DMS153 treated with DMSO at 0.1 percent for 48 hours (cell line): ENCODE results near the gene RASAL3.
A peak's percentile ranks its signal among the peaks of the same experiment; 100 is the strongest.

Source experiments
- DNase-seq: peaks from one replicate; lab custom pipeline; 2025; ENCODE audit not compliant: unreplicated experiment; lab: John Stamatoyannopoulos, UW

RASAL3 gene

DNA sequence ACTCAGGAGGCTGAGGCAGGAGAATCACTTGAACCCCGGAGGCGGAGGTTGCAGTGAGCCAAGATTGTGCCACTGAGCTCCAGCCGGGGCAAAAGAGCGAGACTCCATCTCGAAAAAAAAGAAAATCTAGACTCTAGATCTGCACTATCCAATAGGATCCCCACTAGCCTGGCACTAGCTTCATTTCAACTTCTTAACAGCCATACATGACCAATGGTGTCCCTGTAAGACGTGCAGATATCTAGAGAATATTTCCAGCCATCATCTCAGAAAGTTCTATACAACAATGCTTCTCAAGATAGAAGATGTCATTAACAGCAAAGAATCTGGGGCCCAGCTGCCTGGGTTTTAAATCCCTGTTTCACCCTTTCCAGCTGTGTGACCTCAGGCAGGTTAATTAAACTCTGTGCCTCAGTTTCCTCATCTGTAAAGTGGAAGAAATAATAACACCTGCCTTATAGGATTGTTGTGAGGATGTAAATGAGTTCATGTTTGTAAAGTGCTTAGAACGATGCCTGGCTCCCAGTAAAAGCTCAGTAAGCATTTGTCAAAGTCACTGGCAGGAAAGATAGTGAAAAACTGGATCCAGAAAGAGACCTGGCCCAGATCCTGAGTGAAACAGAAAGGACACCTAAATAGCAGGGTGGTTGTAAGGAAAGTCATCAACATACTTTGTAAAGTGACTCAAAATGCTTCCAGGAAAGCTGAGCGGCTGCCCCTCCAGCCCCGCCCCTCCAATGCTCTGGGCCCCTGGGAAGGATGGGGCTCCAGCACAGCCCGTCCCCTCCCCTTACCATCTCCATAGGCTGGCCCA lies 28.1 kb downstream of the RASAL3 start:
- DNase-seq: no peak

DNA sequence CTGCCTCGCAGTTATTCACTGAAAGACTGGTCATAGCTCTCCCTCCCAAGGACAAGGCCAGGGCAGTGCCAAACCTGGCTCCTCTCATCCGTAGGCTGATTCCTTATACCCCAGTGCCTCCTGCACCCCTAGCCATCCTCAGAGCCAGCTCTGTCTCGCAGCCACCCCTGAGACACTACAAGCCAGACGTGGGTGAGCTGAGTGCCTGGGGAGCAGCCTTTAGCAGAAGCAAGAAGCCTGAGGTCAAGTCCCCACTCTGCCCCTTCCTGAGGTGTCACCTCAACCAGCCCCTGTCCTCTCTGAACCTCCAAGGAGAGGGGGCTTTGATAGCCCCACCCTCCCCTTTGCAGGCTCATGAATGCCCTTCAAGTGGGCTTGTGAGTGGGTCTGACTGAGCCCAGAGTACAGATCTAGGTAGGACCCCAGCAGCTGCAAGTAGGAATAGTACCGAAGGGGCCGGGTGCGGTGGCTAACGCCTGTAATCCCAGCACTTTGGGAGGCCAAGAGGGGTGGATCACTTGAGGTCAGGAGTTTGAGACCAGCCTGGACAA lies 30.8 kb downstream of the RASAL3 start:
- DNase-seq: no peak

DNA sequence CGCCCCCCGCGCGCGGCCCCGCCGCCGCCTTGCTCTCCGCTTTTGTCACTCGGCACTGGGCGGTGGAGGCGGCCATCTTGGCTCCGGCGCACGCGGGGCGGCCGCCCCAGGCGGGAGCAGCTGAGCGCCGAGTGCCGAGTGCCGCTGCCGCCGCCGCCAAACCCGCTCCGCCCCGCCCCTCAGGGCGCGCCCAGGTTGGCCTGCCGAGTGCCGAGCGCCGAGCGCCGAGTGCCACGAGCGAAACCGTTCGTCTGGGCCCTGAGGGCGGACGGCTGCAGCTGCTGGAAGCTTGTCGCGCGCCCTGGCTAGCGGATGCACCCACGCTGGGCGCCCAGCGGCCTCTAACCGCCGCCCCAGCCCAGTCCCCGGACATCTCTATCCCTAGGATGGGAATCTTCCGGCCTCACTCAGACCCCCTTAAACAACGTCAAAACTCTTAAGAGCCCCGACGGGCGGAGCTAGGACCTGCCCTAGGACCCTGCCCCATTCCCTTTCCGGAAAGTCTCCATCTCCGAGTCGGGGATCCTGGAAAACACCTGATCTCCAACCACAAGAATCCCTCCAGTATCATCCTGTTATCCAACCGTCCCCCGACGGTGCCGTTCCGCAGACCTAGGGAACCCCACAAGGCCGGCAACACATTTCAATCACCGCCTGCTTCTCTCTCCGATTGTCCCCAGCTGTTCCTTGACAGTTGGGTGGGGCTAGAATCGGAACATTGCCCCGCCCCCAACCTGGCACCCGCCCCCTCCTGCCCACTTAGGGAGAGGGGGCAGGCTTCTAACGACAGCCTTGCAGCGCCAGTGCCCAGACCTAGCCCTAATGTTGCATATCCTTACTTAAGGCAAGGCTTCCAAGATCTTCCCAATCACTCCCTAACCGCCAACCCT lies 31.5 kb downstream of the RASAL3 start:
- DNase-seq: peak; percentile 59

DNA sequence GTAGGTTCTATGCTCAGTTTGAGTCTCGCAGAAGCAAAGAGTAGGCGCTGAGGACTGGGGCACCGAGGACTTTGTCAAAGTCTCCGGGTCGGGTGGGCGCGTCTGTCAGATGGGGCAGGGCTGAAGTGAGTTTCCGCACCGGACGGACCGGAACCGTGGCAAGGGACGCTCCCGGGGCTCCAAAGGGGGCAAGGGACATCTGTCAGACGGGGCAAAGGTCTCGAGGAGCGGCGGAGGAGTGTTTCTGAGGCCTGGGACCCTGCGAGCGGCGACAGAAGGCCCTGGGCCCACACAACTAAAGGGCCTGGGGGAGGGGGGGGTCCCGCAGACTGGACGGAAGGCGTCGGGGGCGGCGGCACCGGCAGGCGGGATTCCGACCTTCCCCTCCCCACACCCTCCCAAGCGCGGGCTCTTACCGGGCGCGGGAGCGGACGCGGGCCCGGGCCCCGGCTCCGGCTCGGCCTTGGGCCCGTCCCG lies 32.3 kb downstream of the RASAL3 start:
- DNase-seq: no peak

DNA sequence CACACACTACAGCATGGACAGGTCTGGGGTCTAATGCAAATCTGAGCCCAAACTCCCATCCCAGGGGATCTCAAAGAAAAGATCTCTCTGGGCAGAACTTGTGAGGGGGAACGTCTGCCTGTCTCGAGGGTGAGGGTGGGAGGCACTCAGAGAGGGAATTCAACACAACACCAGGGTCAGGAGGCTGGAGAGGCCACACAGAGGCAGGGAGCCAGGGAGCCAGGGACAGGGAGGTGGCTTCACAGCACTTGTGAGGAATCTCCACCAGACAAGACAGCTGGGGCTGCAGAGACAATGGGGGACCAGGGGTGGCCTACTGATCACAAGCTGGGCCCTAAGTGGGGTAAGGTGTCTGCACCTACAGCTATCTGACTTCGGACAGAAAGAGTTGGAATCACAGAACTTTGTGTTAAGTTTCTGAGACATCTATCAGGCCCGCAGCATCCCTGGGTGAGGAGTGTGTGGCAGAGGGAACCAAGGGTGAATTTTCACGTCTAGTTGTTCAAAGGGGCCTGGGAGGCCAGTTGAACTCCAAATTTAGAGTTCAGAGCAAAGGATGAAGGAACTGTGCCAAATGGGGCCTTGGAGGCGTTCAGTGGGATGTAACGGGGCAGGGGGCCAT lies 32.8 kb downstream of the RASAL3 start:
- no peak for DNase-seq

DNA sequence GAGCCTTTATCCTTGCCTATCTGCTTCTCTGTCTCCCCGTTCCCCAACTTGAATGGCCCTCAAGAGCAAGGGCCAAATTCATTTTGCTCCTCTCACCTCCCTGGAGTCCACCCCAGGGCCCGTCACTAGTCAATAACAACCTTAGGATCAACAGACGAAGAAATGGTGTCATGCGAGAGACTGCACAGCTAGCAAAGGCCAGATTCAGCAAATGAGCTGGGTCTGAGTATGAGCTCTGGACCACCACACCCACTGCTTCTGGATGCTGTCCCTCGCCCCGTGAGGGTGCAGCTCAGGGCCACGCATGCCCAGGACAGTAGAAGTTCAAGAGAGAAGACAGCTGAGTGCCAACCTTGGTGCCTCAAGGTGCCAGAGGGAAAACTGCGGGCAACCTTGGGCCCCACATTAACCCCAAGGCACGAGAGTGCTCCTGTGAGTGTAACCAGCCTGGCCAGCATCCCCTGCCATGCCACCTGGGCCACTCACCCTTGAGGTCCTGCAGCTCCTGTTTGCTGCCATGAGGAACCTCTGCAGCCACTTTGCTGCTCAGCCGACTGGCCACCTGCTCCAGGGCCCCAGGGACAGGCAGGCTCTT lies 33.7 kb downstream of the RASAL3 start:
- no peak for DNase-seq

DNA sequence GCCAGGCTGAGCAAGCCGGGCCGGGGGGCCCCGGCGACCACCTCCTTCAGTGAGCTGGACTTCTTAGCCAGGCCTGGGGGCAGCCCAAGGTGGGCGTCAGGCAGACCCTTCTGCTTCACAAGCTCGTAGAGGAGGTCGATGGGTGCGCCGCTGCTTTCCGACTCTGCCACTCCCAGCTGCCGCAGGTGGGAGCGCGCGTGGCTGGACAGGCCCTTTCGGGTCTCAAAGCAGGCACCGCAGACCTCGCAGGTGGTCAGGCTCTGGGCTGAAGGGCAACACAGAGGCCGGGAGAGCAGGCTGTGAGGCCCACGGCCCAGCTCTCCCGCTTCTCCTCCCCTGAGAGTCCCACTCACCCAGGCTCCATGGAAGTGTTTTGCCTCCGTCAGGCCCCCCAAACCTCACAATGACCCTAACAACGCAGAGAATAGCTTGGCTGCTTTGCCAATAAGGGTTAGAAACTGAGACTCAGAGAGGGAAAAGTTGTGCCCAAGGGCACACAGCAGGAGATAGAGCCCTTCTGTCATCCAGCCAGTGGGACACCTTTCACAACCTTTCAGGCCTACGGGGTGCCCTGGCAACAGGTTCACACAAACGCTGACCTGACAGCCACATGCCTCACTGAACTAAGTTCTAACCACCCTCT lies 34.4 kb downstream of the RASAL3 start:
- DNase-seq: no peak

DNA sequence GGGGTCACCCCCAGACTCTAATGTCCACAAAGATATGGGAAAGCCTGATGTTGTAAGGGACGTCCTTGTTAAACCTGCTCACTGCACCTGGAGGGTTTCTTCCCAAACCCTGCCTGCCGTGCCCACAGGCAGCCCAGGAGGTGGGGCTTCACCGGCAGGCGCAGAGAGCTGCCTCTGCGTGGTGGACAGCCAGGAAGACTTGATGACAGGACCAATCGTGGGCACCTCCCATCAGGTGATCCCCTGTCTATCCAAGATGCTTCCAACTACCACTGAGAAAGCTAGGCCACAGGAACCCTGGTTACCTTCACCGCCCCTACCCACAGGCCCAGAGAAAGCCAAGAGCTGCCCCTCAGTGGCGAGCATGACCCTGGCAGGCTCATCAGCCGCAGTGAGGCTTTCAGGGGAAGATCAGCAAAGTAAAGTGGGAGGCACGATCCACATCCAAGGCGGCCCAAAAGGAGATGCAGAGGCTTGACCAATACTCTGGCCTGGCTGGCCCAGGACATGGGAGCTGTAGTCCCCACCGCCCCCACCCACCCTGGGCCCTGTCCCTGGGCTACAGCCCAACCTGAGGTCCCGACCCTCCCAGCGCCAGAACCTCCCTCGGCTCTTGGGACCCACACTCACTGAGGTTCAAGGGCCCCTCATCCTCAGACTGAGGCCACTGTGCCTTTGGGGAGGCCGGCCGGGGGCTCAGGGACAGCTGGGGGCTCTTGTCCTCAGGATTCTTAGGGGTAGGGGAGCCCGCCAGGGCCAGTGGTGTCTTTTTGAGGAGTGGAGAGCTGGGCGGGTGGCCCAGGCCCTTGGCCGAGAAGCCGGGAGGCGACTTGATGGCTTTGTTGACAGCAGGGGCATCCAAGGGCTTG lies 35.2 kb downstream of the RASAL3 start:
- no peak for DNase-seq

DNA sequence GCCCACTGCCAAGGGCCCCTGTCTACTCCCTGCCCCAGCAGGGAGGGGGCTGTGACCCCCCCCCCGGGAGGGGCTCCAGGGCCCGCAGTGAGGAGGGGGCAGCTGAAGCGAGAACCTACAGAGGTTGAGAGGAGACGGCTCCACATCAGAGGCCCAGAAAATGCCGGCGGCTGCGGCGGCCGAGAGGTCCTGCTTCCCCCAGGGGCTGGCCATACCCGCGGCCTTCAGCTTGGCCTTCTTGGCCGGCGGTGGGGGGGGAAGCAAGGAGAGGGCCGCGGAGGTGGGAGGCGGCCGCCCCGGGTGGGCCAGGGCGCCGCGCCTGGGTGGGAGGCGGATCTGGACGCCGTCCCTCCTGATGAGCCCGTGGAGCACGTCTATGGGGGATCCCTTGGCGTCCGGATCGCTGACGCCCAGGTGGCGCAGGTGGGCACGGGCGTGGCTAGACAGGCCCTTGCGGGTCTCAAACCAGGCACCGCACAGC lies 36.3 kb downstream of the RASAL3 start:
- no peak for DNase-seq

DNA sequence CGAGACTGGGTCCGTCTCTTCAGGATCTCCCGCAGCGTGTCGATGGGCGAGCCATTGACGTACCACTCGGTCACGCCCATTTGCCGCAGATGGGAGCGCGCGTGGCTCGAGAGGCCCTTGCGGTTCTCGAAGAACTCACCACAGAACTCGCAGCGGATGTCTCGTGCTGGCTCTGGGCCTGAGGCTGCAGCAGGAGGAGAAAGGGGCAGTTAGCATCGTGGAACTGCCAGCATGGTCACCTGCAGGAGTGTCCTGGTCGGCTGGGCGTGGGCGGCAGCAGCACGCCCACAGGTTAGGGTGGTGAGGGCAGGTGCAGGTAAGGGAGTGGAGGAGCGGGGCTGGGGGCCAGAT lies 37.0 kb downstream of the RASAL3 start:
- no peak for DNase-seq

DNA sequence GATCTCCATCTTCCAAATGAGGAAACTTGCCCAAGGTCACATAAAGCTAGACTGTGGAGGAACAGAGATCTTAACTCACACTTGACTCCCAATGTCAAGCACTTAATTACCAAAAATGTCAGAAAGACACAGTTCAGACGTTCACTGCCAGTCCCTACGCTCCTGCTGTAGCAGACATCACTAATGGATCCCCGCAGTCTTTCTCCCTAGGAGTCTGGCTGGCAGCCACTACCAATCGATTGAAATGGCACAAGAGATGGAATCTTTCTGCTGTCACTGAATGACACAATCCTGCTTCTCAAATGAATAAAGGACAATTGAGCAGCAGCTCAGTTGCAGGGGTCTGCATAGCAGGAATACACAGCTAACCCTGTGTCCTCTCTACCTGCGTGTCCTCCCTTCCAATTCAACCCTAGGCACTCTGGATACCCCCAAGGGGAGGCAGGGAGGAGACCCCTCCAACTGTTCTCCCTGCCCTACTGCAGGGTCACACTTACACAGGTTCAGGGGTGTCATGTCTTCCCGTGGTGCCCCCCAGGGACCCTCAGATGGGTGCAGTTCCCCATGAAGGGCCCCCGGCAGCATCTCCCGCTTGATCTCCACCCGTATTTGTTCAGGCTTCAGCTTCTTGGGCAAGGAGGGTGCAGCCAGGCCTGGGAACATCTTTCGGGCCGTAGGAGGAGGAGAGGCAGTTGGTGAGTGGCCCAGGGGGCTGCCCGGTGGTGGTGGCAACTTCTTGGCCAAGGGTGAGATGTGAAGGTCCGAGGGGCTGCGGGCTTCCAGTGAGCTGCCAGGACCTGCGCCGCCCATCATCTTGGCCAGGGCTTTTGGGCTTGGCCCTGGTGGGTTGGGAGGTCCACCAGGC lies 37.6 kb downstream of the RASAL3 start:
- no peak for DNase-seq

DNA sequence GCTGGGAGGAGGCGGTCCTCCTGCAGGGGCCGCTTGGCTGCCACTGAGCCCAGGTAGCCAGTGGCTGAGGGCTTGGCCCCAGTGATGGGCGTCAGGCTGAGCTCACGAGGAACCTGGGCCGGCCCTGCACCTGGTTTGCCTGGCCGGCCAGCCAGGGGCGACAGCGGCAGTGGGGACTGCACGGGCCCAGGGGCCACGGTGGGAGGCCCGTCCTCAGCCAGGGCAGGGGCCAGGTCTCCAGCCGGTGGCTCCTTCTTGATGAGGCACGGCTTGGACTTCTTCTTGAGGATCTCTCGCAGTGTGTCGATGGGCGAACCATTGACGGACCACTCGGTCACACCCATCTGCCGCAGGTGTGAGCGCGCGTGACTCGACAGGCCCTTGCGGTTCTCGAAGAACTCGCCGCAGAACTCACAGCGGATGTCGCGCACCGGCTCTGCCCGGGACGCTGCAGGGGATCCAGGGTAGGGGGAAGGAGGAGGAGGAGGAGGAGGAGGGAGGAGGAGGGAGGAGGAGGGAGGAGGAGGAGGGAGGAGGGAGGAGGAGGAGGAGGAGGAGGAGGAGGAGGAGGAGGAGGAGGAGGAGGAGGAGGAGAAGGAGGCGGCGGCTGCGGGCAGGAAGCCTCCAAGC lies 38.9 kb downstream of the RASAL3 start:
- DNase-seq: no peak

DNA sequence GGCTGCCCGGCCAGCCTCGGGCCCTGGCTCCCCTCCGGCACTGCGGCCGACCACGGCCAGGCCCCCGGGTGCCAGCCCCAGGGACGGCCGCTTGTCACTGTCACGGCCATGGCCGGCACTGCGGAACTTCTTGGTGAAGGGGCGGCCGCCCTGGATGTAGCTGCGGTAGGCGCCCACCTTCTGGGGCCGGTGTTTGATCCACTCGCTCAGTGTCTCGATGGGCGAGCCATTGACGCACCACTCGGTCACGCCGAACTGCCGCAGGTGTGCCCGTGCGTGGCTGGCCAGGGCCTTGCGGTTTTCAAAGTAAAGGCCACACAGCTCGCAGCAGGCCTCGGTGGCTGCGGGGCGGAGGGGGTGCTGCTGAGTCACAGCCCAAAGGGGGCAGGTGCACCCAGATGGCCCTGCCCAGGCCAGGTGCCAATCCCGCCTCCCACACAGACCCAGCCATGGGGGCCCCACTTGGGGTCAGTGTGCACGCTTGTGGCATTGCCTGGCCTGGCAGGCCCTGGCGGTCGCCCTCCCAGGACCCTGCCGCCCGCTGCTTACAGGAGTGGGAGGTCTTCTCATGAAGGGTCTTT lies 39.6 kb downstream of the RASAL3 start:
- DNase-seq: no peak

DNA sequence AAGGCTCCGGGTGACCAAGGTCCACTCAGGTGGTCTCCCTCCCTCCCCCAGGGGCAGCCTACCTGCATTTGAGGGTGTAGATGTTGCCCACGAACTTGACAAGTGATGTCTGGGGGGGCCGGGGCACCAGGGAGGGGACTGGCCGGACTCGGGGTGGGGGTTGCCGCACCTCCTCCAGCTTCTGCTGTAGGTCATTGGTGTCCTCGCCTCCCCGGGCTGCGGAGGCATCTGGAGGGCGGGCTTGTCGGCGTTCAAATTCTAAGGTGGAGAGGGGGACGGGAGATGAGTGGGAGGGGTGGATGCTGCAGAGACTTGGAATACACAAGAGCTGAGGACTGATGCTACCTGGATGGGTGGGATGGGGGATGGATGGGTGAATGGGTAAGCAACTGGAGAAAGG lies 40.2 kb downstream of the RASAL3 start:
- DNase-seq: no peak

DNA sequence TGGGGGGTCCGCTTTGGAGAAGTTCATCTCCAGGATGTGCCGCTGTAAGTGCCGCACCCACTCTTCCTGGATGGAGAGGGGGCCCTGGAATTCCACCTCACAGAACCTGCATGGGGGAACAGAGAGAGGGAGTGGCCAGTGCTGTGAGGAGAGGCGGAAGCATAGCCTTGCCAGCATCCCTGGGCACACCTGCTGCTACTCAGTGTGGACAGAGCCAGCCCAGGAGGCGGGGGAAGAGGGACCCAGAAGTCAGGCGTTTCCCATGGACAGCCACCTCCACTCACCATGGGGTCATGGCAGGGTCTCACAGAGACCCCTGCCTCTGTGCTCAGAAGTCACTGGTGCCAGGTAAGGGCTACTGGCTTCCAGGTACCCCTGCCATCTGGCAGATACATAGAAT lies 41.2 kb downstream of the RASAL3 start:
- DNase-seq: no peak

DNA sequence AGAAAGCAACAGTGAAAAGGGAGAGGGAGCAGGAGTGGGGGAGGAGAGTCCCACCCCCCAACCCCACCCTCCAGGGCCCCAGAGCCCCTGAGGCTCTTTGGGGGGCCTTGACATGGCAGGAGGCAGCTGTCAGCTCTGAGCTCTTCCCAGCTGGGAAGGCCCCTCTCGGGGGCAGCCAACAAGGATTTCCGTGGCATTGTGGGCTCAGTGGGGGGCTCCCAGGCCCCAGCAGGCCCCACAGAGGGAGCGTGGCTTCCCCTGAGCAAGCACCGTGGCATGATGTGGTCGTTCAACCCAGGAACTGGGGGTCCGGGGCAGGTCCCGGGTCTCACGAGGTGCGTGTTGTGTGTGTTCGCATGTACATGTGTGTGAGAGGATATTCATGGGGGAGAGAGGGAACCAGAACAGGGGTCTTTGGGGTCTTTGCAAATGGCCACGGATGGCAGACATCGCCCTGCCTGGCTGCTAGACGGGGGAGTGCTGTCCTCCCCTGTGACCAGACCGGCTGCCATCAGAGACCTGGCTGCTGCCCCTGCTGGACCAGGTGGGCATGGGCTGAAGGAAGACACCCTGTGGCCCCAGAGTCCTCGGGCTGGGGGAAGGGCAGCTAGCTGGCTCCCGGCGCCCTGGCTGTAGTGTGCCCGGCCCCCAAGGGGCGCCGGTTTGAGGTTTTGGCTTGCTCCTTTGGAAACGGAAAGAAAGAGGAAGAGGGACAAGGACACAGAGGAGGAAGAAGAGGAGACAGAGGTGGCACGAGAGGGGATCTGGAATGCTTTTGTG lies 41.9 kb downstream of the RASAL3 start:
- no peak for DNase-seq

DNA sequence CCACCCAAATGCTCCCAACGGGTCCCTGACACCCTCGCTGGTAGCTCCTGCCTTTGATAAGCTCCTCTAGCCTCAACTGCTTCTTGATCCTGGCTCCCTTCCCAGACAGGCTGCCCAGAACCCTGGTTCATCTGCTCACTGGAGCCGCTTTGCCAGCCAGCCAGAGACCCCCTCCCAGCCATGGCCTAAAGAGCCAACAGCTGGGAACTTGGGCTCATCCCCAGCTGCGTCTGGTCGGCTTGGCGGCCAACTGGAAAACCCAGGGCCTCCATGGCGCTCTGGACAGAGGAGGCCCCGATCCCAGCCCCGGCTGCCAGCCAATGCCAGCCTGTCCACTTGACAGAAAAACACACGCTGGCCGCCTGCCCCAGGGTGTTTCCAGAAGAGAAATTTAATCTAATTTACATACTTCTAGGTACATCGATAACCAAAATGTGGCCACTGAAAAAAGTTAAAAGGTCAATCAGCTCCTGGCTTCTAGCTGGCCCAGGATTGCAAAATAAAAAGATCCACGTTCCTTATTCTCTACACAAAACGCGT lies 42.6 kb downstream of the RASAL3 start:
- no peak for DNase-seq
